Heart left ventricle (tissue), 16 donors: ENCODE measurements around the gene NSD1. TPM values are rescaled to one million over a fixed set of nuclear protein-coding genes. Genes with fewer than 3 reads are reported as not detected.

Source experiments
- ATAC-seq, 4 donors: fragments of 200-7000 bp; cut with Tn5 transposase; one replicate each; pipeline ENCODE4 v1.9.1; 2020 to 2022; ENCODE audit warnings: moderate library complexity in 4 of 4, mild to moderate bottlenecking in 3 of 4, moderate number of reproducible peaks in 1 of 4
- DNase-seq, 5 donors: peaks; one replicate each; pipeline ENCODE4 v3.0.0-alpha.2; 2020
- H3K27ac ChIP-seq, 12 donors: fragments of 200-600 bp; sonication (generic) in 4 of 12; one replicate each; pipeline versions ENCODE4 v1.5.0 to v1.8.0; 2016 to 2022; ENCODE audit warnings: mild to moderate bottlenecking in 2 of 12
- H3K27me3 ChIP-seq, 9 donors: fragments of 200-600 bp; sonication (generic) in 2 of 9; one replicate each; pipeline versions ENCODE4 v1.5.1 to v1.8.0; 2016 to 2022; ENCODE audit warnings: mild to moderate bottlenecking in 3 of 9
- H3K36me3 ChIP-seq, 9 donors: fragments of 200-600 bp; sonication (generic) in 2 of 9; one replicate each; pipeline versions ENCODE4 v1.5.0 to v1.8.0; 2018 to 2022; ENCODE audit warnings: mild to moderate bottlenecking in 2 of 9
- H3K4me1 ChIP-seq, 12 donors: fragments of 200-600 bp; sonication (generic) in 4 of 12; one replicate each; pipeline versions ENCODE4 v1.5.0 to v1.8.0; 2016 to 2022; ENCODE audit warnings: mild to moderate bottlenecking in 3 of 12
- H3K4me3 ChIP-seq, 12 donors: fragments of 200-600 bp; sonication (generic) in 4 of 12; one replicate each; pipeline versions ENCODE4 v1.5.0 to v1.8.0; 2017 to 2022; ENCODE audit warnings: mild to moderate bottlenecking in 9 of 12, moderate library complexity in 4 of 12
- H3K9me3 ChIP-seq, 12 donors: fragments of 200-600 bp; sonication (generic) in 4 of 12; one replicate each; pipeline versions ENCODE4 v1.5.0 to v1.8.0; 2016 to 2022; ENCODE audit warnings: mild to moderate bottlenecking in 1 of 12
- POLR2A ChIP-seq, 2 donors: fragments of 450-650 bp; IDR thresholded peaks; one replicate each; pipeline ENCODE4 v1.6.1; 2017; ENCODE audit warnings: antibody characterized with exemption in 2 of 2, mild to moderate bottlenecking in 2 of 2, moderate library complexity in 2 of 2
- WGBS, 4 donors: extraction: QIAGEN DNeasy Blood & Tissue Kit in 2 of 4; methylation state at CpG; one replicate each; pipeline versions ENCODE4 v1.1.5 to v1.1.7; 2013 to 2018; 5-methylcytosine and 5-hydroxymethylcytosine counted together
- intact Hi-C, 10 donors: fragments of 100-400 bp; cut with DNase I; formaldehyde crosslinking; loops; one replicate each; pipeline versions ENCODE4 v1.11.1 to v1.14.2; 2022
- polyA plus RNA-seq, 2 donors: library from polyadenylated mRNA; stranded (reverse); fragments of 200-250 nt; gene quantifications; one replicate each; pipeline ENCODE4 v1.2.3, GENCODE V29; 2013
- total RNA-seq, 9 donors: library from RNA; depleted of rRNA in 2 of 9; stranded (reverse); fragments of >200 nt in 2 of 9; fragmentation: NEBNext Ultra II Directional in 3 of 9; extraction: Animal tissue kit (Norgen Biotek cat#: 25700) in 3 of 9; gene quantifications; one replicate each; pipeline versions ENCODE4 v1.1.0 to v1.2.4, GENCODE V29; 2016 to 2023
- TF ChIP-seq, protein P1 (sequence below), 12 donors: fragments of 200-600 bp; sonication (generic) in 4 of 12; IDR thresholded peaks; one replicate each; pipeline versions ENCODE4 v1.5.0 to v1.8.0; 2018 to 2022; ENCODE audit warnings: antibody characterized with exemption in 12 of 12, mild to moderate bottlenecking in 5 of 12
- donor health status: ischemic (EF 13 %, LVEDD 7.1; RV severe dilation, severe dysfunction).
- donor health status: healthy with polysubstance abuse.
- donor health status: DM: no; HTN: yes; CAD: no.
- donor health status: DM: no; HTN: no; CAD: no.
- donor health status: ischemic (EF 25% LVEDD 6.9; RV normal size, moderate dysfunction).
- donor health status: ischemic (EF 25% LVEDD 5.7; RV mildly dilated, moderate dysfunction).
- donor health status: healthy.
- donor health status: DM: yes; HTN: yes; CAD: no.
- donor health status: ischemic (EF 35%, LVEDD 5.7; RV mildly dilated, moderate dysfunction).
- donor health status: nonischemic (EF 11% LVEDD 7.7; RV severe dilation, severe dysfunction).
- donor health status: DM: yes; HTN: yes; CAD: no.
- donor health status: PGD.
- donor health status: ischemic (EF 29% LVEDD 5.4; RV normal size, mild dysfunction).
- donor health status: nonischemic (EF 23%, LVEDD 6.1; RV moderate dilation, normal function).

Gene NSD1
- total and polyA plus RNA-seq, 11 donors: 10.9 to 64.6 (median 43.9) TPM

DNA sequence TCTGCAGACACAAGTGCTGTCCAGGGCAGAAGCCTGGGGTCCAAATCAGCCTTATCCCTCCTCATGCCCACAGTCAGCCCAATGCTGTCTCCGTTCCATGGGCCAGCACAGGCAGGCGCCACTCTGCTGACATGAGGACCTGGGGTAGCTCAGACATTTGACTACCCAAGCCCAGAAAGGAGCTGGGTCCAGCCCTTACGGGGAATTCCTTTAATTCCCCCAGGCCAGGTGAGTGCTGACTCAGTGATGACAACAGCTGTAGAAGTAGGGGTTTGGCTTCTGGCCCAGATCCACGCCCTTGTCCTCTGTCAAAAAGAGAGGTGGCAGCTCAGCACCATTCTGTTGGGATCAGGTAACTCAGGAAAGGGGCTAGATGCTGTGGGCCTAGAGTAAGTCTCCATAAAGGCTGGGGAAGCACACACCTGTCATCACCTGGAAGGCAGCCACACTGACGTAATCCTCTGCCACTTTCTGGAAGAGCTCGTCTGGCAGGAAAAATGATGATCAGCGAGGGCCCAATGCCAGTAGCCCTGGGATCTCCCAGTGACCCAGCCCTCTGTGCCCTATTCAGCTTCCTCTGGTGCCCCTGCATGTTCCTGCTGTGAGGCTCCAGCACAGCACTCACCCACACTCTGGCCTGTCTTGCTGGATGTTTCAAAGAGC is 168.1 kb downstream of the NSD1 start:
- intact Hi-C loops: loop anchor here in 6 of 10 donors (5.0 to 10.0 kb wide), 4 partner anchors 169 to 189 kb away; partner anchors contain the start of gene NSD1 (in 1 of the 6)
- Histone ChIP-seq H3K27ac (peak overlapping the region in 7 of 12 donors; percentile 60 to 93 (median 76)), H3K36me3 (peaks cover 0 to 47% (median 20%) of the 10 kb centered on the region in 9 donors), H3K9me3 (no peaks in the 10 kb centered on the region), H3K4me1 (peaks cover 0 to 76% (median 50%) of the 10 kb centered on the region in 12 donors), H3K27me3 (no peaks in the 10 kb centered on the region), H3K4me3 (peak overlapping the region in 3 of 12 donors; percentile 90 to 99 (median 99))
- TF ChIP-seq POLR2A (IDR thresholded peaks at IDR 0.05): no peak
- TF ChIP-seq, protein P1, sequence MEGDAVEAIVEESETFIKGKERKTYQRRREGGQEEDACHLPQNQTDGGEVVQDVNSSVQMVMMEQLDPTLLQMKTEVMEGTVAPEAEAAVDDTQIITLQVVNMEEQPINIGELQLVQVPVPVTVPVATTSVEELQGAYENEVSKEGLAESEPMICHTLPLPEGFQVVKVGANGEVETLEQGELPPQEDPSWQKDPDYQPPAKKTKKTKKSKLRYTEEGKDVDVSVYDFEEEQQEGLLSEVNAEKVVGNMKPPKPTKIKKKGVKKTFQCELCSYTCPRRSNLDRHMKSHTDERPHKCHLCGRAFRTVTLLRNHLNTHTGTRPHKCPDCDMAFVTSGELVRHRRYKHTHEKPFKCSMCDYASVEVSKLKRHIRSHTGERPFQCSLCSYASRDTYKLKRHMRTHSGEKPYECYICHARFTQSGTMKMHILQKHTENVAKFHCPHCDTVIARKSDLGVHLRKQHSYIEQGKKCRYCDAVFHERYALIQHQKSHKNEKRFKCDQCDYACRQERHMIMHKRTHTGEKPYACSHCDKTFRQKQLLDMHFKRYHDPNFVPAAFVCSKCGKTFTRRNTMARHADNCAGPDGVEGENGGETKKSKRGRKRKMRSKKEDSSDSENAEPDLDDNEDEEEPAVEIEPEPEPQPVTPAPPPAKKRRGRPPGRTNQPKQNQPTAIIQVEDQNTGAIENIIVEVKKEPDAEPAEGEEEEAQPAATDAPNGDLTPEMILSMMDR (IDR thresholded peaks at IDR 0.05): no peak
- ATAC-seq (no peak), DNase-seq (peak in 1 of 5 donors; percentile 38)
- 56 to 64% (median 62%) methylated on average over 7 of the region's 7 CpGs for WGBS, 4 donors

GRCh38 chr5:177302354-177303110 is 169.0 kb downstream of the NSD1 start:
- WGBS, 4 donors: 30 to 39% (median 32%) methylated on average over 23 to 24 of the region's 24 CpGs
- Histone ChIP-seq H3K27ac (peak overlapping the region in 11 of 12 donors; percentile 73 to 96 (median 89)), H3K9me3 (no peaks in the 10 kb centered on the region), H3K4me1 (peaks cover 0 to 79% (median 46%) of the 10 kb centered on the region in 12 donors), H3K27me3 (no peaks in the 10 kb centered on the region), H3K36me3 (peaks cover 0 to 53% (median 29%) of the 10 kb centered on the region in 9 donors), H3K4me3 (peak overlapping the region; percentile 76 to 100 (median 94))
- ATAC-seq (peak in 1 of 4 donors; percentile 0), DNase-seq (no peak)
- intact Hi-C loops: loop anchor here in 6 of 10 donors (5.0 to 10.0 kb wide), 4 partner anchors 170 to 190 kb away; partner anchors contain the start of gene NSD1 (in 1 of the 6)
- TF ChIP-seq POLR2A (IDR thresholded peaks at IDR 0.05): no peak
- TF ChIP-seq, protein P1 (IDR thresholded peaks at IDR 0.05): no peak

DNA sequence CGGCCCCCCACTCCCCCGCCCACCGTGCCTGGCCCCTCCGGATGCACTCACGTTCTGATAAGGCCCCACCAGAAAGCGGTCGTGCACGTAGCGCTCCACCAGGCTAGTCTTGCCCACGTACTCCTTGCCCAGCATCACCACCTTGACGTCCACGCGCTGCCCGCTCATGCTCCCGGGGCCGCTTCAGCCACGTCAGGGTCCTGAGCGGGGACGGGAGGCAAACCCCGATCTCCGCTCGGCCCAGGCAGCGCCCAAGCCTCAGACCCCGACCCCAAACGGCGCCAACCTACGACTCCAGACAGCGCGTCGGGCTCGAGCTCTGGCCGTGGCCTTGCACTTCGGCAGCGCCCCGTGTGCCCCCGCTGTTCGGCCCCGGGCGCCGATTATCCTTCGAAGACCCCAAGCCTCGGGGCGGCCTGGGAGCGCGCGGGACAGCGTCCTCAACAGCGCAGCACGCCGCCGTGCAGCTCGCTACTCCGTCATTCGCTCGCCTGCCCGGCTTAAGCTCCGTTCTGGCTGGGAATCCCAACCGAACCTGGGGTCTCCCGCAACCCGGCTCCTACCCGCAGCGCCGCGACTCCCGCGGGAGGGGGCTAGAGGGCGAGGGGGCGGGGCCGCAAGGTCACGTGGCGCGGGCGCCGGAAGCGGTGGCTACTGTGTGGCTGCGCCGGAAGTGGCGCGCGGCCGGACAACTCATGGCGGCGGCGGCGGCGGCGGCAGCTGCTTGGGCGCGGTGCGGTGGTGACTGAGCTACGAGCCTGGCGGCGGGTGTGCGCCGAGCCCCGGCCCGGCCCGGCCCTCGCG is 169.8 kb downstream of the NSD1 start, which contains the start of the genes PRELID1 and RAB24:
PRELID1 (plus strand) TSS at position 679 of the 804 bp plus-strand sequence. CDS start 187 bp downstream, outside the sequence.
RAB24 (minus strand) TSS at position 599 of the 804 bp plus-strand sequence; CDS start at position 168, 431 bp downstream.
- DNase-seq (peak; percentile 87 to 94 (median 91)), ATAC-seq (peak; percentile 49 to 84 (median 76))
- Histone ChIP-seq H3K36me3 (peaks cover 0 to 49% (median 29%) of the 10 kb centered on the region in 9 donors), H3K9me3 (no peaks in the 10 kb centered on the region), H3K27me3 (no peaks in the 10 kb centered on the region), H3K4me1 (peaks cover 0 to 87% (median 46%) of the 10 kb centered on the region in 12 donors), H3K4me3 (peak within 1 kb of the TSS; percentile 76 to 100 (median 94)), H3K27ac (peak within 1 kb of the TSS; percentile 73 to 96 (median 88))
- WGBS, 4 donors: 0 to 2% (median 0%) methylated on average over 29 to 100 of the region's 100 CpGs
- TF ChIP-seq, protein P1 (IDR thresholded peaks at IDR 0.05): peak in 10 of 12 donors; percentile 12 to 64 (median 38)
- TF ChIP-seq POLR2A (IDR thresholded peaks at IDR 0.05): peak in 1 of 2 donors; percentile 82
- intact Hi-C loops: loop anchor here in 6 of 10 donors (5.0 to 10.0 kb wide), 4 partner anchors 171 to 191 kb away; partner anchors contain the start of gene NSD1 (in 1 of the 6)
